T-helper 2 cell treated with Interferon-gamma antibody and Interleukin-4, amounts not matched to agents 100 ng/mL and 5 ng/mL, for 36 hours (primary cell): ENCODE results near the gene BEAN1. TPM values are rescaled to one million over a fixed set of nuclear protein-coding genes. Genes with fewer than 3 reads are reported as not detected.

ENCODE experiments used
- intact Hi-C: fragments of 100-400 bp; cut with micrococcal nuclease; formaldehyde crosslinking; loops from one replicate; pipeline ENCODE4 v1.15.1; 2023
- total RNA-seq: library from RNA; stranded (reverse); gene quantifications from 2 replicates; pipeline ENCODE4 v1.2.3, GENCODE V29; 2022

BEAN1 gene
- not detected in 2 replicates for total RNA-seq

GRCh38 chr16:66427036-66427860, at the start of gene BEAN1:
Gene BEAN1, plus strand, starts transcription at chr16:66427295. Its CDS starts 10,382 bp downstream, at chr16:66437677.
- intact Hi-C loops = no loop called here

- intact Hi-C loops = no loop called here
Measured at GRCh38 chr16:66377324-66377723, 49.8 kb upstream of the BEAN1 start.

- intact Hi-C loops = no loop called here
Measured at GRCh38 chr16:66378741-66379570, 48.1 kb upstream of the BEAN1 start.

GRCh38 chr16:66379571-66379941, 47.5 kb upstream of the BEAN1 start:
- intact Hi-C loops = no loop called here

GRCh38 chr16:66380421-66380820, 46.7 kb upstream of the BEAN1 start:
- intact Hi-C loops = no loop called here

- intact Hi-C loops = no loop called here
Measured at GRCh38 chr16:66381585-66382170, 45.4 kb upstream of the BEAN1 start.

- intact Hi-C loops = no loop called here
Measured at GRCh38 chr16:66382171-66382965, 44.7 kb upstream of the BEAN1 start.

- intact Hi-C loops = no loop called here
Measured at GRCh38 chr16:66382966-66383299, 44.2 kb upstream of the BEAN1 start.

GRCh38 chr16:66383551-66383950, 43.5 kb upstream of the BEAN1 start:
- intact Hi-C loops = no loop called here

GRCh38 chr16:66385415-66385814, 41.7 kb upstream of the BEAN1 start:
- intact Hi-C loops = no loop called here

- intact Hi-C loops = no loop called here
Measured at GRCh38 chr16:66386629-66387622, 40.2 kb upstream of the BEAN1 start.

- intact Hi-C loops = no loop called here
Measured at GRCh38 chr16:66387817-66388332, 39.2 kb upstream of the BEAN1 start.

- intact Hi-C loops = no loop called here
Measured at GRCh38 chr16:66388350-66389139, 38.5 kb upstream of the BEAN1 start.

- intact Hi-C loops = no loop called here
Measured at GRCh38 chr16:66389256-66390176, 37.6 kb upstream of the BEAN1 start.

GRCh38 chr16:66390346-66391108, 36.6 kb upstream of the BEAN1 start:
- intact Hi-C loops = no loop called here

- intact Hi-C loops = no loop called here
Measured at GRCh38 chr16:66391726-66392670, 35.1 kb upstream of the BEAN1 start.
